Hematopoietic multipotent progenitor cell treated with erythropoietin and hydrocortisone succinate and interleukin-3 and kit ligand, for 8 days (in vitro differentiated cells): ENCODE measurements around the gene CGNL1.

ENCODE experiments used
- DNase-seq: peaks from one replicate; pipeline ENCODE4 v3.0.0-alpha.2; 2015

CGNL1 gene

GRCh38 chr15:57503911-57504598 lies 127.8 kb downstream of the CGNL1 start:
- DNase-seq = no peak

GRCh38 chr15:57504599-57504940 lies 128.3 kb downstream of the CGNL1 start:
- no peak for DNase-seq

GRCh38 chr15:57505056-57505715 lies 128.9 kb downstream of the CGNL1 start:
- no peak for DNase-seq

GRCh38 chr15:57505949-57506391 lies 129.7 kb downstream of the CGNL1 start:
- no peak for DNase-seq

GRCh38 chr15:57506422-57506821 lies 130.1 kb downstream of the CGNL1 start:
- no peak for DNase-seq

GRCh38 chr15:57507111-57507510 lies 130.8 kb downstream of the CGNL1 start:
- DNase-seq = no peak

- no peak for DNase-seq
These were observed 132.8 kb downstream of the CGNL1 start for GRCh38 chr15:57509126-57509525.

GRCh38 chr15:57509965-57510364 lies 133.7 kb downstream of the CGNL1 start:
- no peak for DNase-seq

GRCh38 chr15:57510647-57511046 lies 134.3 kb downstream of the CGNL1 start:
- no peak for DNase-seq

- DNase-seq = no peak
These were observed 140.2 kb downstream of the CGNL1 start for GRCh38 chr15:57516327-57517029.

- DNase-seq = no peak
These were observed 140.8 kb downstream of the CGNL1 start for GRCh38 chr15:57517030-57517671.

- no peak for DNase-seq
These were observed 142.6 kb downstream of the CGNL1 start for GRCh38 chr15:57518779-57519405.

GRCh38 chr15:57519806-57520205 lies 143.5 kb downstream of the CGNL1 start:
- no peak for DNase-seq

- no peak for DNase-seq
These were observed 145.2 kb downstream of the CGNL1 start for GRCh38 chr15:57521503-57521902.

- no peak for DNase-seq
These were observed 145.8 kb downstream of the CGNL1 start for GRCh38 chr15:57522148-57522547.

GRCh38 chr15:57525581-57525980 lies 149.3 kb downstream of the CGNL1 start:
- no peak for DNase-seq

GRCh38 chr15:57526076-57526475 lies 149.8 kb downstream of the CGNL1 start:
- no peak for DNase-seq

- DNase-seq = no peak
These were observed 150.3 kb downstream of the CGNL1 start for GRCh38 chr15:57526615-57527014.

GRCh38 chr15:57527382-57528091 lies 151.2 kb downstream of the CGNL1 start:
- DNase-seq = peak; percentile 77

- DNase-seq = no peak
These were observed 152.7 kb downstream of the CGNL1 start for GRCh38 chr15:57528940-57529565.

GRCh38 chr15:57529748-57530147 lies 153.4 kb downstream of the CGNL1 start:
- no peak for DNase-seq
